Cardiac muscle cell (in vitro differentiated cells and primary cell): ENCODE measurements around the gene CTDSP1. TPM values are rescaled to one million over a fixed set of nuclear protein-coding genes. Genes with fewer than 3 reads are reported as not detected.
A peak's percentile ranks its signal among the peaks of the same experiment; 100 is the strongest.

Source experiments
- DNase-seq, 2 donors: peaks; one replicate each; pipeline versions ENCODE4 v3.0.0 to v3.0.0-alpha.2; 2010 to 2017; ENCODE audit warnings: low read depth in 1 of 2, low spot score in 1 of 2
- H3K27ac ChIP-seq: fragments of 200-600 bp; sonication (generic); 2 replicates; pipeline ENCODE4 v1.5.1; 2016
- H3K27me3 ChIP-seq: fragments of 200-600 bp; sonication (generic); 2 replicates; pipeline ENCODE4 v1.6.0; 2016; ENCODE audit warnings: control low read depth
- H3K36me3 ChIP-seq: fragments of 200-600 bp; sonication (generic); 2 replicates; pipeline ENCODE4 v1.5.1; 2016; ENCODE audit warnings: control low read depth
- H3K4me1 ChIP-seq: fragments of 200-600 bp; sonication (generic); 2 replicates; pipeline ENCODE4 v1.8.1; 2017; ENCODE audit warnings: low read depth, mild to moderate bottlenecking, mixed run types
- H3K4me3 ChIP-seq: fragments of 200-600 bp; sonication (generic); 2 replicates; pipeline ENCODE4 v1.5.1; 2016; ENCODE audit warnings: mild to moderate bottlenecking
- H3K9me3 ChIP-seq: fragments of 200-600 bp; sonication (generic); 2 replicates; pipeline ENCODE4 v1.5.1; 2017; ENCODE audit warnings: low read depth, mild to moderate bottlenecking, control low read depth
- polyA plus RNA-seq: library from polyadenylated mRNA; unstranded; fragments of >200 nt; fragmentation: Nextera tagmentation; extraction: Ambion mirVana; gene quantifications from 2 replicates; pipeline ENCODE4 v1.2.1, GENCODE V29; 2016
- total RNA-seq: library from RNA; depleted of rRNA; stranded (reverse); fragments of >200 nt; gene quantifications from 2 replicates; pipeline ENCODE4 v1.2.3, GENCODE V29; 2016
- TF ChIP-seq, protein P1 (sequence below): IDR thresholded peaks from 2 replicates; pipeline ENCODE4 v1.5.1; 2012; ENCODE audit warnings: low read depth, mild to moderate bottlenecking, low read length

CTDSP1 gene
- total and polyA plus RNA-seq, 2 experiments from 2014 or later: 35.5 to 147 TPM

- Histone ChIP-seq H3K4me1 (no peaks in the 10 kb centered on the region), H3K27ac (no peak overlapping the region), H3K36me3 (no peaks in the 10 kb centered on the region), H3K4me3 (no peak overlapping the region), H3K9me3 (no peaks in the 10 kb centered on the region), H3K27me3 (no peaks in the 10 kb centered on the region)
- no peak for DNase-seq
- TF ChIP-seq, protein P1, sequence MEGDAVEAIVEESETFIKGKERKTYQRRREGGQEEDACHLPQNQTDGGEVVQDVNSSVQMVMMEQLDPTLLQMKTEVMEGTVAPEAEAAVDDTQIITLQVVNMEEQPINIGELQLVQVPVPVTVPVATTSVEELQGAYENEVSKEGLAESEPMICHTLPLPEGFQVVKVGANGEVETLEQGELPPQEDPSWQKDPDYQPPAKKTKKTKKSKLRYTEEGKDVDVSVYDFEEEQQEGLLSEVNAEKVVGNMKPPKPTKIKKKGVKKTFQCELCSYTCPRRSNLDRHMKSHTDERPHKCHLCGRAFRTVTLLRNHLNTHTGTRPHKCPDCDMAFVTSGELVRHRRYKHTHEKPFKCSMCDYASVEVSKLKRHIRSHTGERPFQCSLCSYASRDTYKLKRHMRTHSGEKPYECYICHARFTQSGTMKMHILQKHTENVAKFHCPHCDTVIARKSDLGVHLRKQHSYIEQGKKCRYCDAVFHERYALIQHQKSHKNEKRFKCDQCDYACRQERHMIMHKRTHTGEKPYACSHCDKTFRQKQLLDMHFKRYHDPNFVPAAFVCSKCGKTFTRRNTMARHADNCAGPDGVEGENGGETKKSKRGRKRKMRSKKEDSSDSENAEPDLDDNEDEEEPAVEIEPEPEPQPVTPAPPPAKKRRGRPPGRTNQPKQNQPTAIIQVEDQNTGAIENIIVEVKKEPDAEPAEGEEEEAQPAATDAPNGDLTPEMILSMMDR: no peak
These were observed 4.6 kb upstream of the CTDSP1 start for GRCh38 chr2:218395090-218395444.

DNA sequence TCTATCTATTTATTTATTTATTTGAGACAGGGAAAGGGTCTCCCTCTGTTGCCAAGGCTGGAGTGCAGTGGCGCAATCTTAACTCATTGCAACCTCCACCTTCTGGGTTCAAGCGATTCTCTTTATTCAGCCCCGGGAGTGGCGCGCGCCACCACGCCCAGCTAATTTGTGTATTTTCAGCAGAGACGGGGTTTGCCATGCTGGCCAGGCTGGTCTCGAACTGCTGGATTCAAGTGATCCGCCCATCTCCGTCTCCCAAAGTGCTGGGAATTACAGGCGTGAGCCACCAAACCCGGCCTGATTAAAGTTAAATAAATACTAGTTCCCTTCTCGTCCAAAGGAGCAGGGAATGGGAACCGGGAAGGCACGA is 4.2 kb upstream of the CTDSP1 start:
- TF ChIP-seq, protein P1: no peak
- Histone ChIP-seq H3K4me3 (peak overlapping the region; percentile 95), H3K36me3 (no peaks in the 10 kb centered on the region), H3K27ac (peak overlapping the region; percentile 8), H3K4me1 (no peaks in the 10 kb centered on the region), H3K27me3 (no peaks in the 10 kb centered on the region), H3K9me3 (no peaks in the 10 kb centered on the region)
- DNase-seq: no peak

DNA sequence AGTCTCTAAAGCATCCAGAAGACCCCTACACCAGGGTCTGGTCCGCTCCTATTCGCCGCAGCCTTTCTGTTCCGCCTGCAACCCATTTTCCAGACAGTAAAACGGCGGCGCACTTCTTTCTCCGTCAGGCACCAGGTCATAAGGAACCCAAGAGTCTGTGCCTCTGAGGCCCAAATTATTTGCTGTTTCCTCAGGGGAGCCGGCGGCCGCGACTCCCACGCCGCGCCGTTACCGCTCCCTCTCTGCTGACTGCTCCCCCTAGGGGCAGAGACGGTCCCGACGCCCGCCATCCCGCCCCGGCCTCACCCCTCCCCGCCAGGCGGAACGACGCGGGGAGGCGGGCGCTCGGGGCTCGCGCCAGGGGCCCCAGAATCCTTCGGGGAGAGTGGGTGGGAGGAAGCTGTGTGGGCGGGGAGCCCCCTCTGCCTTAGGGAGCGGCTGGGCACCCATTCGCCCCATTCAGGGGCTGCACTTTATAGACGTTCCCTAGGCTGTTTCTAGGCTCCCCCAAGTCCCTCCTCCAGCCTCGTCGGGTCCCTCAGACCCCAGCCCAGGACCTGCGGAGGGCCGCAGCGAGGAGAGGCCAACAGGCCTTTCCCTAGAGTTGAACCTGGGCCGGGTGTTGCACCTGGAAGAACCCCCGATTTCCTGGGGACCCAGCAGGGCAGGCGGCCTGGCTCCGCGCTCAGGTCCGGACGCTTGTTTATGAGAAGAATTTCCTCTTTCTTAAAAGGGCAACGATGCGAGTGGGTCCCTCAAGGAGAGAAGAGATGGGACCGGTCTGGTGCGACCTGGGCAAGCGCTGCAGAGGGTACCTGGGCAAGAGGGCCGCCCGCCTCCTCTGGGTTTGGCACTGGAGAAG is 3.6 kb upstream of the CTDSP1 start:
- no peaks in the 10 kb centered on the region for H3K27me3 ChIP-seq
- H3K4me1 ChIP-seq: no peaks in the 10 kb centered on the region
- H3K36me3 ChIP-seq: no peaks in the 10 kb centered on the region
- DNase-seq: peak; percentile 97 to 99
- no peaks in the 10 kb centered on the region for H3K9me3 ChIP-seq
- TF ChIP-seq, protein P1: peak; percentile 79
- H3K4me3 ChIP-seq: peak overlapping the region; percentile 95
- H3K27ac ChIP-seq: peak overlapping the region; percentile 99

- Histone ChIP-seq H3K4me1 (no peaks in the 10 kb centered on the region), H3K36me3 (no peaks in the 10 kb centered on the region), H3K4me3 (peak overlapping the region; percentile 95), H3K27me3 (no peaks in the 10 kb centered on the region), H3K9me3 (no peaks in the 10 kb centered on the region), H3K27ac (peak overlapping the region; percentile 99)
- DNase-seq: peak; percentile 64 to 67
- TF ChIP-seq, protein P1: no peak
These were observed 2.8 kb upstream of the CTDSP1 start for GRCh38 chr2:218396688-218397462.

DNA sequence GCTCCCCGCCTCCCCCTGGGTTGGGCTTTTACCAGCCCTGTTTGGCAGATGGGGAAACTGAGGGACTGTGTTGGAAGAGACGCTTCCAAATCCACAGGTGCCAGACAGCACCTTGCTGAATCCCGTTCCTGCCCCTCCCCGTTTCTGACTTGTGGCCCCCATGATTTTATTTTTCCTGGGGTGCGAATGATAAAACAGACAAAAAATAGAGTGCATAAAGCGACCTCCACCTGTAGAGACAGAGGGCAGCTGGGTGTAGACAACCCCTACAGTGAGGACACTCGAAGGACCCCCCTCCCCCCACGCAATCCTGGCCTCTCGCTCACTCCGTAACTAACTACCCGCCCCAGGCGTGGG is 2.2 kb upstream of the CTDSP1 start:
- H3K4me3 ChIP-seq: peak overlapping the region; percentile 95
- H3K4me1 ChIP-seq: no peaks in the 10 kb centered on the region
- peak overlapping the region; percentile 99 for H3K27ac ChIP-seq
- no peaks in the 10 kb centered on the region for H3K27me3 ChIP-seq
- no peaks in the 10 kb centered on the region for H3K36me3 ChIP-seq
- DNase-seq: no peak
- TF ChIP-seq, protein P1: no peak
- no peaks in the 10 kb centered on the region for H3K9me3 ChIP-seq
